Choroid plexus epithelial cell (primary cell): ENCODE results near the gene SPP1.
"Not testable (repeated sequence)": the region's sequence is repeated elsewhere in the genome, so short reads cannot be mapped to it uniquely, and the experiment has no call there.

Experiments used
- DNase-seq: peaks from one replicate; pipeline ENCODE4 v3.0.0-alpha.2; 2010; ENCODE audit warnings: low read depth
- H3K4me3 ChIP-seq: 2 replicates; pipeline ENCODE4 v1.5.1; 2011; ENCODE audit warnings: low read depth, mild to moderate bottlenecking, control low read depth, low read length, moderate library complexity
- TF ChIP-seq, protein P1 (sequence below): conservative IDR thresholded peaks from 2 replicates; pipeline ENCODE4 v1.5.1; 2011; ENCODE audit warnings: low read depth, mild to moderate bottlenecking, control low read depth, inconsistent platforms, low read length, moderate library complexity

The SPP1 gene

DNA sequence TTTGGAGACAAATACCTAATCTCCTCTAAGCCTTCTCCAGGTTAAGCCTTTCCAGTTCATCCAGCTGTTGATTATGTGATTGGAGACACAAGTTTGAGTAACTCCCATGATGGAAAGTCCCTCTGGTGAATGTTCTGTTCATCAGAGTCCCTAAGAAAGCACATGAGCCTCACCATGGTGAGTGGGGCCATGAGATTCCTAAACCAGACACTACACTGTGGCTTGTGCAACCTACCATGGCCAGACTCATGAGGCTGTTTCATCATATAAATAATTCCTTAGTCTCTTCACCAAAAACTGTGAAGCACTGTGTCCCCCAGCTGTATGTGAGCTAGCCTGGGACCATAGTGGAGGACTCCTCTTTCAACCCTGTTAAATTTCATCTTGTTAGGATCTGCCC is 46.3 kb downstream of the SPP1 start:
- no peak overlapping the region for H3K4me3 ChIP-seq
- DNase-seq = peak; percentile 57
- TF ChIP-seq, protein P1, sequence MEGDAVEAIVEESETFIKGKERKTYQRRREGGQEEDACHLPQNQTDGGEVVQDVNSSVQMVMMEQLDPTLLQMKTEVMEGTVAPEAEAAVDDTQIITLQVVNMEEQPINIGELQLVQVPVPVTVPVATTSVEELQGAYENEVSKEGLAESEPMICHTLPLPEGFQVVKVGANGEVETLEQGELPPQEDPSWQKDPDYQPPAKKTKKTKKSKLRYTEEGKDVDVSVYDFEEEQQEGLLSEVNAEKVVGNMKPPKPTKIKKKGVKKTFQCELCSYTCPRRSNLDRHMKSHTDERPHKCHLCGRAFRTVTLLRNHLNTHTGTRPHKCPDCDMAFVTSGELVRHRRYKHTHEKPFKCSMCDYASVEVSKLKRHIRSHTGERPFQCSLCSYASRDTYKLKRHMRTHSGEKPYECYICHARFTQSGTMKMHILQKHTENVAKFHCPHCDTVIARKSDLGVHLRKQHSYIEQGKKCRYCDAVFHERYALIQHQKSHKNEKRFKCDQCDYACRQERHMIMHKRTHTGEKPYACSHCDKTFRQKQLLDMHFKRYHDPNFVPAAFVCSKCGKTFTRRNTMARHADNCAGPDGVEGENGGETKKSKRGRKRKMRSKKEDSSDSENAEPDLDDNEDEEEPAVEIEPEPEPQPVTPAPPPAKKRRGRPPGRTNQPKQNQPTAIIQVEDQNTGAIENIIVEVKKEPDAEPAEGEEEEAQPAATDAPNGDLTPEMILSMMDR = no peak

DNA sequence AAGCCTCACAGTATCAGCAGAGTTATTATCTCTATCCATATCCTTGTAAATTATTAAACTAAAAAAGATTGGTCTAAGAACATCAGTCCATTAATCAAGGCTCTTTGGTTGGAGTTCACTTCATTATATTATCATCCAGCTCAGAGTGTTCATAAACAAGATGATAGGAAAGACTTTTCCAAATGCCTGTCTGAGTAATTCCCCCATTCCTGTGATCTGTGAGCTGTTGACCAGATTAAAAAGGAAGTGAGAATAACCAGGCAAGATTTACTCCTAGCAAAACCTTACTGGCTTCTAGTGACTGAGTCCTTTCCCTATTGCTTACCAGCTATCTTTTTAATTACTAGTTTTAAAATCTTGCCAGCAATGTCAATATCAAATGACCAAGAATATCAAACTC is 46.8 kb downstream of the SPP1 start:
- no peak for DNase-seq
- TF ChIP-seq, protein P1 = no peak
- no peak overlapping the region for H3K4me3 ChIP-seq

DNA sequence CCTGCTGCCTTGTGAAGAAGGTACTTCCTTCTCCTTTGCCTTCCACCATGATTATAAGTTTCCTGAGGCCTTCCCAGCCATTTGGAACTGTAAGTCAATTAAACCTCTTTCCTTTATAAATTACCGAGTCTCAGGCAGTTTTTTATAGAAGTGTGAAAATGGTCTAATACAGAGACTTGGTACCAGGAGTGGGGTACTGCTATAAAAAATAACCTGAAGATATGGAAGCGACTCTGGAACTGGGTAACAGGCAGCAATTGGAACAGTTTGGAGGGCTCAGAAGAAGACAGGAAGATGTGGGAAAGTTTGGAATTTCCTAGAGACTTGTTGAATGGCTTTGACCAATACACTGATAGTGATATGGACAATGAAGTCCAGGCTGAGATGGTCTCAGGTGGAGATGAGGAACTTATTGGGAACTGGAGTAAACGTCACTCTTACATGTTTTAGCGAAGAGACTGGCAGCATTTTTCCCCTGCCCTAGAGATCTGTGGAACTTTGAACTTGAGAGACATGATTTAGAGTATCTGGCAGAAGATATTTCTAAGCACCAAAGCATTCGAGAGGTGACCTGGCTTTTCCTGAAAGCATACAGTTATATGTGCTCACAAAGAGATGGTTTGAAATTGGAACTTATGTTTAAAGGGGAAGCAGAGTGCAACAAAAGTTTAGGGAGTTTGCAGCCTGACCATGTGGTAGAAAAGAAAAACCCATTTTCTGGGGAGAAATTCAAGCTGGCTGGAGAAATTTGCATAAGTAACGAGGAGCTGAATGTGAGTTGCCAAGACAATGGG is 50.6 kb downstream of the SPP1 start:
- not testable (repeated sequence) for DNase-seq, H3K4me3 ChIP-seq

DNA sequence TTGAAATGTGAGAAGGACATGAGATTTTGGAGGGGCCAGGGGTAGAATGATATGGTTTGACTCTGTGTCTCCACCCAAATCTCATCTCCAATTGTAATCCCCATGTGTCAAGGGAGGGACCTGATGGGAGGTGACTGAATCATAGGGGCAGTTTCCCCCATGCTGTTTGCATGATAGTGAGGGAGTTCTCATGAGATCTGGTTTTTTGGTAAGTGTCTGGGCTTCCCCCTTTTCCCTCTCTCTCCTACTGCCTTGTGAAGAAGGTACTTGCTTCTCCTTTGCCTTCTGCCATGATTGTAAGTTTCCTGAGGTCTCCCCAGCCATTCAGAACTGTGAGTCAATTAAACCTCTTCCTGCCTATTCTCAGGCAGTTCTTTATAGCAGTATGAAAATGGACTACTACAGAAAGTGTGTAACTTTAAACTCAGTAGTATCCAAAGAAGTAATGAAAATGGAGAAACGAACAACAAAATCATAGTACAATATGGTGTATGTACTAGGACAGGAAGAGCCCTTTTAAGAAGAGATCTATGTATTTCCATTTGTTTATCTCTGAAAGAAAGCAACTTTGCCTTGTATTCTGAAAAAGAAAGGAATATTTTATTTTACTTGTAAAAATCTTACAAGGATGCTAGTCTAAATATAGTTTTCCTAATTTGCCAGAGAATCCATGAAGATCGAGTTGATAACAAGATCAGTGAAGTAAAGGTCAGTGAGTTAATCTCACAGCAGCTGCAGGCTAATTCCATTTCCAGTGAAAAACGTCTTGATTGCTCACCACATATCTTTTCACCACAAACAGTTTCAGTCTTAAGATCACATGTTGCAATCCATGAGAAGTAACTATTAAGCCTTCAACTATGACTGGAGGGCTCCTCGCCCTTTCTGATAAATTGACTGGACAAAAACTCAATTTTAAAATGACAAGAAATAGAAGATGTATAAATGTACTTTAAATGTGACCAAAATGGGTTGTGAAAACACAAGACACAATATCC is 52.4 kb downstream of the SPP1 start:
- no peak overlapping the region for H3K4me3 ChIP-seq
- peak; percentile 92 for DNase-seq
- TF ChIP-seq, protein P1 = no peak

DNA sequence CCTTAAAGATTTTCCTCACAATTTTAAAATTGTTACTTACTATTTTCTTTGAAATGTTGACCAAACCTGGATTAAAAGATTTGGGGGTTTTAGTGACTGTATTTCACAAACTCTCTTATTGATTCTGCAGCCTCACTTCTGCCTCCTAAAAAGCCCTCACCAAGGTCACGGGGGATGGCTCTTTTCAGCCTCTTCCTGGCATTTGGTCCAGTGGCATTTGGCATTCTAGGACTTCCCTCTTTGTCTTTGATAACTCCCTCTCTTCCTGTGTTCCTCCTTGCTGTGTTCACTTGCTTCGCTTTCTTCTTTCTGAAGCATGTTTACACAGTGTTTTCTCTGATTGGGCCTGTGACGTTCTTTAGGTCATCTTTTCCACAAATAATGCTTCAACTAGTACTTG is 53.4 kb downstream of the SPP1 start:
- DNase-seq = no peak
- TF ChIP-seq, protein P1 = no peak

DNA sequence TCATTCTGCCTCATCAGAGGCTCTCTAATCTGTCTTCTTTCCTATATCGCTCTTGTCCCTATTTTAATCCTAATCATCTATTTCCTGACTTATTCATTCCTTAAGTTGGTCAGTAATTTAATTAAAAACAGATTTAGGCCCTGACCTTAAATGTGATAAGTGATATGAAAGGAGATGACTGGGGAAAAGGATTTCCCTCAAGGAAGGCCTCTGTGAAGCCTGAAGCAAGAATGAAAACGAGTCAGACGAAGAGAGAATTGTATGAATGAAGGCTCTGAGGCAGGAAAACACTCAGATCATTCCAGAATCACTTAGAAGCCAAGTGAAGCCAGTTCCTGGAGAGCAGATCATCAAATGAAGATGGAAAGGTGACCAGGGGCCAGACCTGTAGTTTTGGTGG is 54.0 kb downstream of the SPP1 start:
- H3K4me3 ChIP-seq = no peak overlapping the region
- DNase-seq = no peak
- TF ChIP-seq, protein P1 = no peak

More for the DNA sequence above, 53.4 kb downstream of the SPP1 start:
- H3K4me3 ChIP-seq = no peak overlapping the region

DNA sequence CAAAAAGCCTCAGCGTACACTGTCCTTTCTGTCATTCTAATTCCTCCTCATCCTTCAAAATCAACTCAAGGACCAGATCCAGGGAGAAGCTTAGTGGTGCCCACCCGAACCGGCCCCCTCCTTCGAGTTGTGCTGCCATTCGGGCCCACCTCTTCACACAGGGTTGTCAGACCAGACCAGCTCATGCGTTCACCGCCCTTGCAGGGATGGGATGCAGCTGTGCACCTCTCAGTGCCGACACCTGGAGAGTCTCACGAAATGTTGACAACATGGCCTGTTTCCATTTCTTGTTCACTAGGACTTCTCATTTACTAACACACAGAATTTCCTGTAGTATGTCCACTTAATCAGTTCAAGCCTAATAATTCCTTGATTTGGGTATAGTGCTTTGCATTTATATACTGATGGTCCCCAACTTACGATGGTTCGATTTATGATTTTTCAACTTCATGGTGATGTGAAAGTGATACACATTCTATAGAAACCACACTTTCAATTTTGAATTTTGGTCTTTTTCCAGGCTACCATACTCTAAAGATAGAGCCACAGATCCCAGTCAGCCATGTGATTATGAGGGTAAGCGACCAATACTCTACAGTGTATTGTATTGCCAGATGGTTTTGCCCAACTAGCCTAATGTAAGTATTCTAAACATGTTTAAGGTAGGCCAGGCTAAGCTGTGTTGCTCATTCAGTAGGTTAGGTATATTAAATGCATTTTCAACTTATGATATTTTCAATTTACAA is 55.2 kb downstream of the SPP1 start:
- DNase-seq = no peak
- H3K4me3 ChIP-seq = no peak overlapping the region
- TF ChIP-seq, protein P1 = no peak
